HG02970 (cell line): ENCODE results near the gene SH3GL1.

Experiments used
- ATAC-seq: cut with Tn5 transposase; IDR thresholded peaks from one replicate; pipeline ENCODE4 v1.9.1; 2021; ENCODE audit warnings: mild to moderate bottlenecking, moderate library complexity, moderate number of reproducible peaks; ENCODE audit not compliant: unreplicated experiment, low FRiP score

SH3GL1 gene

GRCh38 chr19:4400135-4400936 is at the start of gene SH3GL1:
TSS of gene SH3GL1 (minus strand) at chr19:4400547. CDS start at chr19:4400368, 179 bp downstream.
- ATAC-seq, result peak; percentile 61

- ATAC-seq, result no peak
These were observed 49.3 kb upstream of the SH3GL1 start for GRCh38 chr19:4449639-4450028.

GRCh38 chr19:4449022-4449638 is 48.8 kb upstream of the SH3GL1 start:
- no peak for ATAC-seq

DNA sequence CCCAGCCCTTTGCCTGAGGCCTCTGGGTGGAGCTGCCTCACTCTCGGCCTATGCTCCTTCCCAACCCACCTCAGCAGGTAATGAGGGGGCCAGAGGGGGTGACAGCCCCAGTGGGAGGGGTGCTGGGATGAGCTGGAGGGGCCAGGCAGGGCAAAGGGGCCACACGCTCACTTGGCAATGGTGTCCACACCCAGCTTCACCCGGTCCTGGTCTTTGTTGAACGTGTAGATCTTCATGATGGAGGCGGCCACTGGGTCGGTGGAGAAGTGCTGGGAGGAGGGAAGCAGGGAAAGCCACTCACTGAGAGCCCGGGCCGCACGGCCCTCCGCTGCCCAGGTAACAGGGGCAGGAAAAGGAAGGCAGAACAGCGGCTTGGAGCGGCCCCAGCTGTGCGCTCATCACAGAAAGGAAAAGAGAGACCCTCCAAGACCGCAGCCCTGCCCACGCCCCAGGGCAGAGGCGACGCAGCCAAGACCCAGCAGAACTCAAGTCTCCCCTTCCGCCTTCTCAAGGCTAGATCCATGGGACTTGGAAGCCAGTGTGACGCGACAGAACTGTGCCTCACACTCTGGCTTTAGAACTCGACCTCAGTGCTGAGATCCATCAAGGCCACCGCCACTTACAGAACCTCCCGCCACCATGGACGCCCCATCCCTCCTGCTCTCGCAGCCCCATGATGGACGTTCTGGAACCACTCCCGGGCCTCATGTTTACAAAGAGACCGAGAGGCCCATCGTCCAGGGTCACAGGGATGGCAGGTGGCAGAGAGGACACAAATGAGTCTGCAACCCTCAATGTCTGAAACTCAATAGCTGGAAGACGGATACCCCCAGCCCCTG is 48.0 kb upstream of the SH3GL1 start:
- no peak for ATAC-seq

- ATAC-seq, result no peak
These were observed 47.2 kb upstream of the SH3GL1 start for GRCh38 chr19:4447327-4448146.

DNA sequence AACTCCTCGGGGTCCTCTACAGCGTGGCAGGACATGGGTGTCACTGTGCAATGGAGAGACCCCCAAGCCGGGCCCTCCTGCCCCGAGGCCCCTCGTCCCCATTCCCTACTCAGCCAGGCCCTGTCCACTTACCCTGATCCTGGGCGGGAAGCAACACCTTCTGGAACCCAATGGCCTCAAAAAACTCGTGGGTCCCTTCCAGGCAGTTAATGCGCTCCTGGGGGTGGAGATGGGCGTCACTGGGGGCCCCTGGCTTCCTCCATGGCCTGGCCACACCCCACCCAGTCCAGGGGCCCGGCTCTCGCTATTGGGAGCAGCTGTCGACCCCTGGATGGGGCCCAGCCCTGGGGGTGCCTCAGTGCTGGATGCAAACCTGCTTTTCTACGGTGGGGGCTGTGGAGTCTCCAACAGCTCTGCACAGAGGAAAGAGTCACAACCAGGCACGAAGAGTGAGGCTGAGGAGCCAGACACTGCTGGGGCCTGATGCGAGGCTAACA is 46.4 kb upstream of the SH3GL1 start:
- no peak for ATAC-seq

DNA sequence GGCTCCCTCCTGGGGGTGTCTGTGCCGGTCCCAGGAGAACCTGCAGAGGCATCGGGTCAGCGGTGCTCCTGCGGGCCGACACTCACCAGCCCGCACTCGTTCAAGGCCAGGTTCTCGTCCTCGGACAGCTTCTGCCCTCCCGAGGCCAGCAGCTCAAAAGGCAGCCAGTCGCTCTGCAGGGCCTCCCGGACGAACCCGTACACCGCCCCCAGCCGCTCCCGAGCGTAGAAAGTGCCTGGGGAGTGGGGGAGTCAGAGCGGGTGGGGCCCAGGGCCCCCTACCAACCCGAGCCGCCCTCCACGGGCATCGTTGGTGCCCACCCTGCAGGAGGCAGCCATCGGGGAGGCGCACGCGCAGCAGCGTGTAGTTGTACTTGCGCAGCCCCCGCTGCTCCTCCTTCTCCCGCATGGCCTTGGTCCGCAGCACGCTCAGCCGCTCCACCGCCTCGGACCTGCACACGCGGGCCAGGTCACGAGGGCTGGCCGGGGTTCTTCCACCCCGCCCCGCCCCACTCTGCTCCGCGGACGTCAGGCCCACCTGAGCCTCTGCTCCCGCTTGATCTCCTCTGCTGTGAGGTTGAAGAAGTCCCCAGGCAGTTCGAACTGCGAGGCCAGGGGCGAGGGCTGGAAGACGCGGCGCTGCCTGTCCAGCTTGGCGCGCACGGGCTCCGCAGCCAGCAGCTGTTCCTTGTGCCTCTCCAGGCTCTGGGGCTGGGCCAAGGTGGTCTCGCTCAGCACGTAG is 45.8 kb upstream of the SH3GL1 start:
- ATAC-seq, result no peak

DNA sequence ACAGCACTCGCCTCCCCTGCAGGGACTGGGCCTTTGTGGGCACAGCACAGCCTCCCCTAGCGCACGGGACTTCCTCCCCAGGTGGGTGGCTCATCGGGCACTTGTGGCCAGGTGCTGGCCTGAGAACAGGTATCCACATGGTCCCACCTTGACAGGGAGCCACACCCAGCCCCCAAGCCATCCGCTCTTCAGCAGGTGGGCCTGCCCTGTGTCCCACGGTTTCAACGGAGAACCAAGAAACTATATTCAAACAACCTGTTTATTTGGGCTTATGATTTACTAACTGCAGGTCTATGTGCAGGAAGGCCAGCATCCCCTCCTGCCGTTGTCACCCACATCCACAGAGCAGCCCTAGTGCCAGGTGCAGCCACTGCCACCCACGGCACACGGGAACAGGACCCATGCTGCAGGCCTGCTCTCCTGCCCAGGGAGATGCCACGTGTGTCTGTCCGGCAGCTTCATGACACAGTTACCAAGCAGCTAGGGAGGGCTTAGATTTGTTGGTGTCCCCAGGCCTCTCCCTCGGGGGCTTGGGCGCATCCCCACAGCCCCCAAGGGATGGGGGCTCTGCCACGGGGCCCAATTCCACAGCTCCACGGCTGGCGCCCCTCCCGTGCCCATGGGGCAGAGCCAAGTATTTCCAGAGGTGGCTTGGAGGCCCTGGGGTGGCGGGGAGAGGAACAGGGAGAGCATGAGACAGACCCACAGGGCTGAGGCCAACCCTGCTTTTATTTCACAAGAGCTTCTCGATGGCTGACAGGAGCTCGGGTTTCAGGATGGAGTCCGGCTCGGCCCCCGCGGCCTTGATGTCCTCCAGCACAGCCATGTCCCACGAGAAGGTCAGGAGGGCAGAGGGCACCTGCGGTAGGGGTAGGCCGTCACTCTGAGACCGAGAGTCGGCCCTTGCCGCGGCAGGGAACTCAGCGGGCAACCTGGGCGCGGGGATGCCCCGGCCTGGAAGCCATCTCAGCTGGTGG is 44.7 kb upstream of the SH3GL1 start:
- ATAC-seq, result no peak

DNA sequence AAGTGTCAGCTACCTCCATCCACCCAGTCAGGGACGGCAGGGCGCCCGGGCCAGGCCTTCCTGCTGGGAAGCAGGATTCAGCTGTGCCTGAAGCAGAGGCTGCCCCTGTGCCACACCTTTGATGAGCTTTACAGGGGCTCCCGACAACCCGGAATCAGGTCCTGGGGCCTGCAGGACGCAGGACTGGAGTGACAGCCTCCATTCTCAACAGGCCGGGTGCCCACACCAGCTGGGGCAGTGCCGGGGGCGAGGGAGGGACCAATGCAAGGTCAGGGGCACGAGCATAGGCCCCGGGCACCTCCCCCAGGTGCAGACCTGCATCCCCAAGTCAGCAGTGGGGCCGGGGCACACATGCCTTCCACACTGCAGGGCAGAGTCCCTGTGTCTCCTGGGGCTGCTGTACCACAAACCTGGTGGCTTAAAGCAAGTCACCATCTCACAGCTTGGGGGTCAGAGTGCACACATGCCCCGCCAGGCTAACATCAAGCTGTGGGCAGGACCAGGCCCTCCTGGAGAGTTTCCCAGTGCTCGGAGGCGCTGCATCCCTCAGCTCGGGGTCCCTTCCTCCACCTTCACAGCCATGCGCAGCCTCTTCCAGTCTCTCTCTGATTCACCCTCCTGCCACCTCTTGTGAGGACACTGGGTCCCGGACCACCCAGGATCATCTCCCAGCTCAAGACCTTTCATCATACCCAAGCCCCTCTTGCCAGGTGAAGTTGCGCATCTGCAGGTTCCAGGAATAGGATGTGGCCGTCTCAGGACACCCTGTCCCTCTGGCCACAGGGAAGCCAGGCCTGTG is 43.8 kb upstream of the SH3GL1 start:
- no peak for ATAC-seq

GRCh38 chr19:4443188-4443587 is 42.8 kb upstream of the SH3GL1 start:
- no peak for ATAC-seq

DNA sequence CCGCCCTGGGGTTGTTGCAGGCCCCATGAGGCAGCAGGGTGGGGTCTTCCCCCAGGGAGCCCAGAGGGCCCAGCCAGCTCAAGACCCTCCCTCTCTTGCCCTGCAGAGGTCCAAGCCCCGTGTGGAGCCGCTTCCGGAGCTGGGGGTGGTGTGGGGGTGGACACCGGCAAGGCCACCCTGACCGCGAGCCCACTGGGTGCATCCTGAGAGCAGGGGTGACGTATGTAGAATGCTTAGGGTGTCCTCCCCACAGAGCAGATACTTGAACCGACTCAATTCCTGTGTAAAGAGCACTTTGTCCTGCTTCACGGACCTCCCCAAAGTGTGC is 42.4 kb upstream of the SH3GL1 start:
- no peak for ATAC-seq

DNA sequence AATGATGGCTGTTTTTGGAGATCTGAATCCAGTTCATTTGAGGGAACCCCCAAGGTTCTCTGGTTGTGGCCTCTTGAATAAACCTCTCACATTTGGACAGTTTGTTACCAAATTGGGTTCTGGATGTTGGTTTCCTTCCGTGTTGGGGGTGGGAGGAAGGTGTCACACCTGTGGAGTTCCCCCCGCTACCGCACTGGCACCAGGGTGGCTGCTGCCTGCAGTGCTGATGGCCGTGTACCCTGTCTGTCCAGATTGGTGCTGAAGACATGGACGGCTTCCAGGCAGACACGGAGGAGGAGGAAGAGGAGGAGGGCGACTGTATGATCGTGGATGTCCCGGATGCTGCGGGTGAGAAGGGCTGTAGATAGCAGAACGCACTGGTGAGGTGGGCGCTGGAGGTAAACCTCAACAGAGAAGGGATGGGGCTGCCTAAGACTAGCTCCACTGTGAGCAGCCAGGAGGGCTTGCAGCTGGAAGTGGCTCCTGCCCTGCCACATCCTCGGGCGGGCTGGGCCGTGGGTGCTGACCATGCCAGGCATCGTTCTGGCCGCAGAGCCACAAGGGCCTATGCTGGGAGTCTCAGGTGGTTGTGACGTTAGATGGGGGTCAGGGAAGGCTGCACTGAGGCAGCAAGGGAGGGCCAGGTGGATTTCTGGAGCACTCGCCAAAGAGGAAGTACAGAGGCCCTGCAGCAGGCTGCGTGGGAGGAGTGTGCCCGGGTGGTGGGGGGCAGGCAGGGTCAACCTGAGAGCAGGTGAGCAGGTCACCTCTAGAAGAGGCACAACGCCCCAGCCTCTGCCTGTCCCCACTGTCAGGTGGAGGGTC is 41.9 kb upstream of the SH3GL1 start:
- no peak for ATAC-seq

DNA sequence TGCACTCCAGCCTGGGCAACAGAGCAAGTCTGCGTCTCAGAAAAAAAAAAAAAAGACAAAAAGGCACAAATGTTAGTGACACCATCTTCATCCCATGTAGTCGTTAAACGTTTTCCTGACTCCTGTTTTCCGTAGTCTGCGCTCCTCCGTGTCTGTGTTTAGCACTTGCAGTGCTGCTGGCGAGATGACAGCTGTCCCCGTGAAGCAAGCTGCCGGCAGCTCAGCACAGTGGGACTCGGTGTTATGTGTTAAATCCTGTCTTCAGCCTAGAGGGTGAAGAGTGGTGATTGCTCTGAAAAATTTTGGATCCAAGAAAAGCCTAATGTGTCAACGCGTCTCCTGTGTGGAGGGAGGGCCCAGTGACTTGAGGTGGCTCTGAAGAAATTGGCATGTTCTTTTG is 38.9 kb upstream of the SH3GL1 start:
- ATAC-seq, result no peak

- no peak for ATAC-seq
These were observed 36.8 kb upstream of the SH3GL1 start for GRCh38 chr19:4437103-4437502.

DNA sequence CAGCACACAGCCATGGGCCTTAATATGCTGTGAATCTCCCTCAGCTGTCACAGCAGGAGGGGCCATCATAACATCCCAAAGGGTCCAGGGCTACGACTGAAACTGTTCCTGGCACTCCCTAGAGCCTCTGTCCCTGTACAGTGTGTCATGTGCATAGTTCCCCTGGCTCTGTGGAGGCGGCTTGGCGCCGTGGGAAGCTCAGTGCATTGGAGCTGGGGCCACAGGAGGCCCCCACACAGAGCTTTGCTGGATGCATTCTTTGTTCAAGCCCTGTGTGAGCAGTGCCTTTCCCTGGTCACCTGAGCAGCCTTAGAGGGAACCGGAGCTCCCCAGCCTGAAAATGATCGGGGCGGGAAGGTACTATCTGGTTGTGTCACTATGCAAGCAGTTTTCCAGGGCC is 35.9 kb upstream of the SH3GL1 start:
- ATAC-seq, result no peak

DNA sequence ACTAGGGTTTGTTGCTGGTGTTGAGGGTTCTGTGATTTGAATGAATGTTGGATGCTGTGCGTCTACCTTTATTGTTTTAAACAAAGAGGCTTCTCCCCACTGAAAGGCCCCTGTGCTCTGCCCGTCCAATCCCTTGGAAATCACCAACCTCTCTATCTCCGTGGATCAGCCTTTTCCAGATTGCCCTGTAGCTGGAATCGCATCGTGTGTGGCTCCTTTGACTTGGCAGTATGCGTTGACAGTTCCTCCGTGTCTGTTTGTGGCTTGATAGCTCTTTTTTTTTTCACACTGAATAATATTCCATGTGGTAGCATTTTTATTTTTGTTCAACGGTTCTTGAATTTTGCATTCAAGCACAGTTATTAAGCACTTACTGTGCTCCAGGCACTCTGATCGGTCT is 34.0 kb upstream of the SH3GL1 start:
- no peak for ATAC-seq

- ATAC-seq, result no peak
These were observed 32.7 kb upstream of the SH3GL1 start for GRCh38 chr19:4432918-4433506.
